HG03565 (cell line): ENCODE measurements around the gene LGALS1.
"Not testable (repeated sequence)": the region's sequence is repeated elsewhere in the genome, so short reads cannot be mapped to it uniquely, and the experiment has no call there.

ENCODE experiments used
- ATAC-seq: cut with Tn5 transposase; IDR thresholded peaks from one replicate; pipeline ENCODE4 v1.9.1; 2021; ENCODE audit warnings: mild to moderate bottlenecking, moderate library complexity; ENCODE audit not compliant: unreplicated experiment

The LGALS1 gene

GRCh38 chr22:37686002-37686982 lies 10.9 kb downstream of the LGALS1 start, which contains the start of gene NOL12:
NOL12 (plus strand) TSS chr22:37686343; CDS start chr22:37686393, 50 bp downstream.
- ATAC-seq = peak; percentile 60

GRCh38 chr22:37690407-37690806 lies 15.0 kb downstream of the LGALS1 start:
- ATAC-seq = no peak

DNA sequence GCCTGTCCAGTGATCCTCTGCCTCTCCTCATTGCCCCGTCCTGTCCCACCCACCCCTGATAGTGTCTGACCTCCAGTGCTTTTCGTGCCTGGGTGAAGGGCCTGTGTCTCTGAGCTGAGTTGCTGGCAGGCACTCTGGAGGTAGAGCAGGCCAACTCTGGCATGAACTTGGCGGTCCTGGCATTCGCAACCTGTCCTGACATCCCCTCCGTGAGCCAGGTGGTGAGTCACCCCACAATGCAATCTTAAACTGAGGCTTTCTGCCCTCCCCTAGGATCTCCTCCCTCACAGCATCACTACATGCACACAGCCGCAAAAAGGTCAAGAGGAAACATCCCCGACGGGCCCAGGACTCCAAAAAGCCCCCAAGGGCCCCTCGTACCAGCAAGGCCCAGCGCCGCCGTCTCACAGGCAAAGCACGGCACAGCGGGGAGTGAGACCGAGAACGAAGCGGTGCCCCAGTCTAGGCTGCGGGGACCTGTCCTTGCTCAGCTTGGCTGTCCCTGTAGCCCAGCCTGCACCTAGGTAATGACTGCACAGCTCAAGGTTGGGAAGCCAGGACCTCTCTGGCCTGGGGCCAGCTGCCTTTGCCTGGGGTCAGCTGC lies 15.6 kb downstream of the LGALS1 start:
- ATAC-seq = no peak

GRCh38 chr22:37692627-37693285 lies 17.3 kb downstream of the LGALS1 start:
- no peak for ATAC-seq

DNA sequence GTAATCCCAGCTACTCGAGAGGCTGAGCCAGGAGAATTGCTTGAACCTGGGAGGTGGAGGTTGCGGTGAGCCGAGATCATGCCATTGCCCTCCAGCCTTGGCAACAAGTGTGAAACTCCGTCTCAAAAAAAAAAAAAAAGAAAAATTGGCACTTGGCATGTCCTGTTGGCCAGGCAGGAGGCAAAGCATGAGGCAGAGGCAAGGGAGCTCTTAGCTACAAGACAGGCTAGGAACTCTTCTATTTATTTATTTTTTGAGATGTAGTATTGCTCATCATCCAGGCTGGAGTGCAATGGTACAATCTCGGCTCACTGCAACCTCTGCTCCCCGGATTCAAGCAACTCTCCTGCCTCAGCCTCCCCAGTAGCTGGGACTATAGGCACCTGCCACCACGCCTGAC lies 18.7 kb downstream of the LGALS1 start:
- ATAC-seq = not testable (repeated sequence)

GRCh38 chr22:37696260-37696656 lies 20.8 kb downstream of the LGALS1 start:
- ATAC-seq = not testable (repeated sequence)

GRCh38 chr22:37696657-37697537 lies 21.5 kb downstream of the LGALS1 start, which contains the start of gene TRIOBP:
TRIOBP (plus strand) TSS chr22:37697048; CDS start chr22:37701366, 4,318 bp downstream.
- no peak for ATAC-seq

DNA sequence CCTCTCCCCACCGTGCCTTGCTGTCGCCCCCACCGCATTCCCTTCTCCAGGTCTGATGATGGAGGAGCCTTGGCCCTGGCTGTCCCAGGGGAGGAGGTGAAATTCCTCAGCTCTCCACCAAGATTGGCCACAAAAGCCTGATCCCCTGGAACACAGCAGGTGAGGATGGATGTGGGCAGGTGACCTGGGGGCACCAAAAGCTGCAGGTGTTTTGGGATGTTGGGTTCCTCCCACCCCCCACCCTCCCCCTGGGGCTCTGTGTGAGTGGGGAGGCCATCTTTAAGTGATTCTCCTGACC lies 22.1 kb downstream of the LGALS1 start:
- no peak for ATAC-seq

DNA sequence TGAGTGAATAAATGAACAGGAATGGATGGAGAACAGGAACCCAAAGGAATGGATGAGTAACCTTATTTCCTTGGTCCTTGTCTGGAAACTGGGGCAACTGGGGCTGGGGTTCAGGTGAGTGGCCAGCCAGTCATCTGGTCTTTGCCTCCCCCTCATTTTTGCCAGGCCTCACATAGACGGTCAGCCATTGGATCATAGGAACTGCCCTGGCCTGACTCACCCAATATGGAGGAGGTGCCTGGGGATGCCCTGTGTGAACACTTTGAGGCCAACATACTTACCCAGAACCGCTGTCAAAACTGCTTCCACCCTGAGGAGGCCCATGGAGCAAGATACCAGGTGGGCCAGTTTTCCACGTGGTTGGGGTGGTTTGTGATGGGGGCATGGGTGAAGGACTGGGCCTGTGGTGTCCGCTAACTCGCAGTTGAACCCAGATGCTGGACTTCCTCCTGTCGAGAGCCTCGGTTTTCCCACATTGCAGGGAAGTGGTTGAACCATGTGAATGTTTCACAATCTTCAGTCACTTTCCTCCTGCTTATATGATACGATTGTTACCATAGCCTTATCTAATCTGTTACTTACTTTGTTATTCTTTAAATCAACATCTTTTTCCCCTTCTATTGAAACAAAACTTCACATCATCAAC lies 25.8 kb downstream of the LGALS1 start:
- ATAC-seq = no peak

DNA sequence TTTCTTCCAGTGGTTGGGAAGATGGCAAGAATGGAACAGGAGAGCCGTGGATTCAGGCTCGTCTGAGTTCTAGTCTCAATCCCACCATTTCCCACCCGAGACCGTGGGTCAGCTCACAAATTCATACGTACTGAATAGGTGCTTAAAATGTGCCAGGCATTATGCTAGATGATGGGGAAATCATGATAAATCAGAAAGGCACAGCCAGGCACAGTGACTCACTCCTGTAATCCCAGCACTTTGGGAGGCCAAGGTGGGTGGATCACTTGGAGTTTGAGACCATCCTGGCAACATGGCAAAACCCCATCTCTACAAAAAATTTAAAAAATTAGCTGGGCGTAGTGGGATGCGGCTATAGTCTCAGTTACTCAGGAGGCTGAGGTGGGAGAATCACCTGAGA lies 28.5 kb downstream of the LGALS1 start:
- no peak for ATAC-seq

GRCh38 chr22:37704645-37705044 lies 29.2 kb downstream of the LGALS1 start:
- no peak for ATAC-seq

- no peak for ATAC-seq
These were observed 29.8 kb downstream of the LGALS1 start for GRCh38 chr22:37705205-37705604.

DNA sequence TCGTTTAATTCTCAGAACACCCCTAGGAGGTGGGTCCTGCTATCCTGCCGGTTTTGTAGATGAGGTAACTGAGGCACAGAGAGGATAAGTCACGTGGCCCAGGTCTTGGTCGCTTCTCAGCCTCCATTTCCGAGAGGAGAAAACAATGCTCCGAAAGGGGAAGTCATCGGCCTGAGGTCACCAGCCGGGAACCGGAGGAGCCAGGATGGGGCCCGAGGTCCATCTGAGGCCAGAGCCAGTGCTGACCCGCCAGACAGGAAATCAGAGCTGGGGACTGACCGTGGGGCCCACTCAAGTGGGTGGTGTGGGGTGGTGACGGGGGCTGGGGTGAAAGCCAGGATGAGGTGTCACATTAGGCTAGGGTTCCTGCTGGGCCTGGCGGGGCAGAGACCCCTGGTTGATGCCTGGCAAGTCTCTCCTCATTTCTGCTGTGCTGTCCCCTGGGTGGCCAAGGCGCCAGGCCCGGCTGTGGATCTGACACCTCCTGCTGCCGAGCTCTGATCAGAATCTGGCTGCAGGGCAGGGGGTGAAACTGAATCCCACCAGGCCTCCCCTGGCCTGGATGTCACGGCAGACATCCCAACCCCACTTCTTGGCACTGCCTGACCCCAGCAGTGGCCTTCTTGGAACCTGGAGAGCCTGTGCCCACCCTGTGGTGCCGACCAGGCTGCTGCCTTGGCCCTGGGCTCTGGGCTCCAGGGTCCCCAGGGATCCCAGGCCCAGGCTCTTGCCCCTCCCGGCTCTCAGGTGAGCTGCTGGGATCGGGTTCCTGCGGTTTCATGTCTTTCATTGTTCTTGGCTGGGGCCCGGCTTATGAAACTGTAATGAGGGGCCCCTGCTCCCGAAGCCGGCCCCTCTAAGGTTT lies 33.4 kb downstream of the LGALS1 start:
- no peak for ATAC-seq

GRCh38 chr22:37709445-37709765 lies 34.0 kb downstream of the LGALS1 start:
- no peak for ATAC-seq

- ATAC-seq = no peak
These were observed 35.2 kb downstream of the LGALS1 start for GRCh38 chr22:37710675-37711074.

DNA sequence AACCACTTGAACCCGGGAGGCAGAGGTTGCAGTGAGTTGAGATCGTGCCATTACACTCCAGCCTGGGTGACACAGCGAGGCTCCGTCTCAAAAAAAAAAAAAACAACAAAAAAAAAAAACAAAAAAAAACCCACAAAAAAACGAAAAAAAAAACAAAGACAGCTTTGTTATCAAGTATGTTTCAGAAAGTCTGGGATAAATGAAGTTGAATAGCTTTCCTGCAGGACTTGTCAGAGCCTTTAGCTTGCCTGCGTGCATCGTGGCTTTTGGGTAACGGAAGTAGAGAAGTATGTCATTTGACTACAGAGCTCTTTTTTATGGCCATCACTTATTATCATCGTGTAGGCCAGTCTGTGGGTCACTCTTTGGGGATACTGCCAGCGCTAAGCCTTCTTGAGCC lies 36.1 kb downstream of the LGALS1 start:
- ATAC-seq = no peak

GRCh38 chr22:37713761-37714160 lies 38.3 kb downstream of the LGALS1 start:
- no peak for ATAC-seq

GRCh38 chr22:37714634-37715033 lies 39.2 kb downstream of the LGALS1 start:
- ATAC-seq = no peak

DNA sequence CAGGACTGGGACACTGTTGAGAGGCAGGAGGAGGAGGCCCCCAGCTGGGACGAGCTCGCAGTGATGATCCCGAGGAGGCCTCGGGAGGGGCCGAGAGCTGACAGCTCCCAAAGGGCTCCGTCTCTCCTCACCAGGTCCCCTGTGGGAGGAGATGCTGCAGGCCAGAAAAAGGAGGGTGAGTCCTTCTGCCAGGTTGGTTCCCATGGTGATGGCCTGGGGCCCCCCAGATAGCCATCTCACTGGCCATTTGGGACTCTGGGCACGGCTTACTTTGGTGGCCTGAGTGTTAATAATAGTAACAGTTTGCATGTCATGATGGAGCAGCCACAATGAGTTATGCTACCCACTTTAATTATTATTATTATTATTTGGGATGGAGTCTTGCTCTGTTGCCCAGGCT lies 40.3 kb downstream of the LGALS1 start:
- ATAC-seq = no peak
